Mesendoderm (in vitro differentiated cells): Measurements from ENCODE around the gene SLC28A1. TPM values are rescaled to one million over a fixed set of nuclear protein-coding genes. Genes with fewer than 3 reads are reported as not detected.

Experiments used
- small RNA-seq: library from polyadenylated mRNA; stranded (forward); fragments of <200 nt; extraction: miRNeasy Mini kit (QIAGEN cat#:217004); gene quantifications from one replicate; pipeline ENCODE3, GENCODE V24; 2013; ENCODE audit not compliant: insufficient read depth

Gene SLC28A1

Small RNAs within 50 kb of the gene (small RNA-seq; reads per million reads assigned to genes)
- gene RF00402 (not detected), gene RNU6-339P (not detected), gene RNU6-796P (not detected)
